SU-DHL-6 (cell line): ENCODE measurements around the gene RFTN1.

ENCODE experiments used
- H2AFZ ChIP-seq: fragments of 200-600 bp; sonication (generic); 2 replicates; pipeline ENCODE4 v1.6.1; 2014; ENCODE audit warnings: low read depth, mild to moderate bottlenecking, moderate library complexity, mixed read lengths, antibody characterized with exemption, low read length; ENCODE audit not compliant: severe bottlenecking
- H3F3A ChIP-seq: fragments of 200-600 bp; shearing (Covaris generic); 2 replicates; pipeline ENCODE4 v1.6.0; 2016; ENCODE audit warnings: antibody characterized with exemption, mild to moderate bottlenecking; ENCODE audit not compliant: insufficient read depth
- H3K27ac ChIP-seq: fragments of 200-600 bp; sonication (generic); 2 replicates; pipeline ENCODE4 v1.5.1; 2016; ENCODE audit warnings: low read depth, mild to moderate bottlenecking, low read length, moderate library complexity, mixed read lengths
- H3K27me3 ChIP-seq: fragments of 200-600 bp; sonication (generic), shearing (Covaris generic); 2 replicates; pipeline ENCODE4 v1.6.0; 2014; ENCODE audit warnings: mild to moderate bottlenecking, low read length
- H3K36me3 ChIP-seq: fragments of 200-600 bp; sonication (generic); 2 replicates; pipeline ENCODE4 v1.6.1; 2014; ENCODE audit warnings: mild to moderate bottlenecking, low read length, mixed read lengths
- H3K4me2 ChIP-seq: fragments of 300-600, 200-600 bp; shearing (Covaris generic), sonication (generic); 2 replicates; pipeline ENCODE4 v1.6.0; 2014; ENCODE audit warnings: low read length, low read depth, mild to moderate bottlenecking; ENCODE audit not compliant: poor library complexity, severe bottlenecking
- H3K4me3 ChIP-seq: fragments of 200-600 bp; sonication (generic); 2 replicates; pipeline ENCODE4 v1.5.1; 2014; ENCODE audit warnings: antibody characterized with exemption, low read length, mild to moderate bottlenecking, mixed read lengths; ENCODE audit not compliant: insufficient read depth, poor library complexity, severe bottlenecking
- H3K79me2 ChIP-seq: fragments of 200-600 bp; sonication (generic); 2 replicates; pipeline ENCODE4 v1.6.1; 2014; ENCODE audit warnings: mild to moderate bottlenecking, low read length, moderate library complexity; ENCODE audit not compliant: insufficient read depth
- H3K9ac ChIP-seq: fragments of 200-600 bp; sonication (generic); 2 replicates; pipeline ENCODE4 v1.7.0; 2014; ENCODE audit warnings: mild to moderate bottlenecking, low read length
- H3K9me2 ChIP-seq: fragments of 200-600 bp; sonication (generic); replicated peaks from 2 replicates; pipeline ENCODE4 v1.6.1; 2014; ENCODE audit warnings: low read length; ENCODE audit not compliant: insufficient read depth
- H3K9me3 ChIP-seq: fragments of 200-600 bp; sonication (generic); 2 replicates; pipeline ENCODE4 v1.6.1; 2014; ENCODE audit warnings: low read length, mixed read lengths; ENCODE audit not compliant: insufficient read depth
- H4K20me1 ChIP-seq: fragments of 200-600 bp; sonication (generic); 2 replicates; pipeline ENCODE4 v1.6.1; 2014; ENCODE audit warnings: low read depth, mild to moderate bottlenecking, antibody characterized with exemption, low read length, moderate library complexity, mixed read lengths
- CTCF ChIP-seq: fragments of 200-600 bp; sonication (generic); IDR thresholded peaks from one replicate; pipeline ENCODE4 v1.5.1; 2017; ENCODE audit warnings: antibody characterized with exemption, mild to moderate bottlenecking, low read length, moderate library complexity; ENCODE audit not compliant: insufficient read depth, poor library complexity, severe bottlenecking
- EZH2phosphoT487 ChIP-seq: fragments of 200-600 bp; sonication (generic), shearing (Covaris generic); conservative IDR thresholded peaks from 2 replicates; pipeline ENCODE4 v1.6.1; 2018; ENCODE audit warnings: mild to moderate bottlenecking, antibody characterized with exemption, low read length, moderate library complexity, mixed read lengths

RFTN1 gene

GRCh38 chr3:16503191-16503776, 10.2 kb downstream of the RFTN1 start:
- H3K27ac ChIP-seq: peak overlapping the region; percentile 45
- H3K27me3 ChIP-seq: no peaks in the 10 kb centered on the region
- peak overlapping the region; percentile 14 for H3K4me2 ChIP-seq
- H3K9ac ChIP-seq: no peak overlapping the region
- peaks cover 55% of the 10 kb centered on the region for H3K36me3 ChIP-seq
- H3K79me2 ChIP-seq: peaks cover 100% of the 10 kb centered on the region
- no peaks in the 10 kb centered on the region for H3K9me2 ChIP-seq
- H3F3A ChIP-seq: peaks cover 33% of the 10 kb centered on the region
- peaks cover 74% of the 10 kb centered on the region for H4K20me1 ChIP-seq
- no peak overlapping the region for H2AFZ ChIP-seq
- TF ChIP-seq CTCF: no peak
- H3K4me3 ChIP-seq: no peak overlapping the region
- no peaks in the 10 kb centered on the region for H3K9me3 ChIP-seq

- Histone ChIP-seq H3K36me3 (peaks cover 52% of the 10 kb centered on the region), H4K20me1 (peaks cover 75% of the 10 kb centered on the region), H3K27ac (peak overlapping the region; percentile 45), H3K4me3 (no peak overlapping the region), H3F3A (peaks cover 37% of the 10 kb centered on the region), H2AFZ (no peak overlapping the region), H3K4me2 (peak overlapping the region; percentile 4), H3K79me2 (peaks cover 100% of the 10 kb centered on the region), H3K9me3 (no peaks in the 10 kb centered on the region), H3K9ac (no peak overlapping the region; the same call in 1 of the 2 replicates), H3K27me3 (no peaks in the 10 kb centered on the region), H3K9me2 (no peaks in the 10 kb centered on the region)
- TF ChIP-seq EZH2phosphoT487 (no peak), CTCF (no peak)
Observed at GRCh38 chr3:16502347-16502908, 11.1 kb downstream of the RFTN1 start.

- peak overlapping the region; percentile 40; the same call in 1 of the 2 replicates for H3K27ac ChIP-seq
- peaks cover 43% of the 10 kb centered on the region for H3K36me3 ChIP-seq
- H4K20me1 ChIP-seq: peaks cover 76% of the 10 kb centered on the region
Observed at GRCh38 chr3:16501376-16501775, 12.1 kb downstream of the RFTN1 start.

More at GRCh38 chr3:16501376-16501775, 12.1 kb downstream of the RFTN1 start:
- H3K79me2 ChIP-seq: peaks cover 100% of the 10 kb centered on the region
- H3K27me3 ChIP-seq: no peaks in the 10 kb centered on the region
- H3K9me2 ChIP-seq: no peaks in the 10 kb centered on the region
- H3K9ac ChIP-seq: no peak overlapping the region
- peaks cover 37% of the 10 kb centered on the region for H3F3A ChIP-seq
- no peaks in the 10 kb centered on the region for H3K9me3 ChIP-seq
- no peak overlapping the region for H2AFZ ChIP-seq
- H3K4me3 ChIP-seq: no peak overlapping the region
- no peak for TF ChIP-seq CTCF
- no peak for TF ChIP-seq EZH2phosphoT487
- no peak overlapping the region for H3K4me2 ChIP-seq
